DMS114 treated with DMSO at 0.1 percent for 48 hours (cell line): ENCODE measurements around the gene BCOR.

Experiments used
- DNase-seq: peaks from one replicate; lab custom pipeline; 2025; ENCODE audit not compliant: unreplicated experiment; lab: John Stamatoyannopoulos, UW

Gene BCOR

DNA sequence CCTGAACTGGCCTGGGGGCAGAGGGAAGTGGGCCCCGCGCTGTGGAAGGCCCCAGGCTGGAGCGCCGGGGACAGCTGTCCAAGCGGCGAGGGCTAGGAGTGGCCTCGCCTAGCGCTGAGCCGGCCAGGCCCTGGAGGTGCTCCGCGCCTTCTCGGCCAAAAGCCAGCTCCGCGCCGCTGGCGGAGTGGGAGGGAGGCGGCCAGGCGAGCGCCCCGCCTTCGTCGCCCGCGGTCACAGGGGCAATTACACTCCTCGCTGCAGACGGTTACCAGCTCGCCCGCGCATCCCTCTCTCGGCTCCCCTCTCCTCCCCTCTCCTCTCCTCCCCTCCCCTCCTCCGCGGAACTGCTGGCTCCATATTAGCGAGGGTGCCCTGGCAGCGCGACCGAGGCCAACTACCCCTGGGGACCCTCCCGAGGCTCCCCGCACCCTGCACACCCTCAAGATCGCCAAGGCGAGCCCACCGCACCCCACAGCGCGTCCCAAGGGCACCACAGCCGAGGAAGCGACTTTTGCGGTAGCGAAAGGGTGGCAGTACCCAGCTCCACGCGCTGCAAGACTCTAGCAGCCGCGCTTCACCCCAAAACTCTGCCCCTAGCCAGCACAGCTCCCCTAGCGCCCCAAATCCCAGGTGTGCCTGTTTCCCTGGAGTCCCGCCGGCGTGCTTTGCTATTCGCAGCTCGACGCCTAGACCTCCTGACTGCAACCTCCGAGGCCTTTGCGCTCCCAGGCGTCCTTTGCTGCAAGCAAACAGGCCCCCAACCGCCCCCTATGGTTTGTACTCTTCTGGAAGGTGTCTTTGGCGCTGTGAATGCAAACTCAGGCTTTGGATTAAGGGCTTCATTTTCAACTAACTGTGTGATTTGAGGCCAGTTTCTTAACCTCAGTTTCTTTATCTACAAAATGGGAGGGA lies 91.4 kb downstream of the BCOR start:
- no peak for DNase-seq

DNA sequence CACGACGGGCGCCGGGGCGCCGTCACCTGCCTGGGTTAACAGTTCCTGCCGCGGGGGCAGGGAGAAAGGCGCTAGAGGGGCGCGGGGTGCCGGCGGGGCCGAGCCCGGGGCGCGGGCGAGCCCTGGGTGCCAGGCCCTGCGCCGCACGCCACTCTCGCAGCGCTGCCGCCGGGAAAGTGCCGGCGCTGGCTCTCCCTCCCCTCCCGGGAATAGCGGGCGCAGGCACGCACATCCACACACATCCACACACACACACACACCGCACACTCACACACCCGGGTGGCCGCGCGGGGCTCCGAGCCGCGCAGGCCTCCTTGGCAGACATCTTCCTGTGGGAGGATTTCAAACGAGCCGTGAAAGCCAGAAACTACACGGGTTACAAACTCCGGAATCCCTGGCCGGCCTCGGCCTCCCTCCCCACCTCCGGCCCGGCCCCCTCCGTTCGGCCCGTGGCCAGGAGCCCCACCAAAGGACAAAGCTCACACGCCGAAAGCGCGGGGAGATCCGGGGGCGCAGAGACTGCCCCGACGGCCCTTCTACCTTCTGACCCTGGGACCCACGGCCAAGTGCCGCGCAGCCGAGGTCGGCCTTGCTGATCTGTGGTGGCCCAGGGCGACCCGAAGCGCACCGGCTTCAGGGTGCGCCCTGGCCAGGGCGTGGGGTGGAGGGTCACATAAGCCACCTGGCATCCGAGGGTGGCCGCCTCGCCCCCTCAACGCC lies 92.3 kb downstream of the BCOR start:
- DNase-seq: no peak

DNA sequence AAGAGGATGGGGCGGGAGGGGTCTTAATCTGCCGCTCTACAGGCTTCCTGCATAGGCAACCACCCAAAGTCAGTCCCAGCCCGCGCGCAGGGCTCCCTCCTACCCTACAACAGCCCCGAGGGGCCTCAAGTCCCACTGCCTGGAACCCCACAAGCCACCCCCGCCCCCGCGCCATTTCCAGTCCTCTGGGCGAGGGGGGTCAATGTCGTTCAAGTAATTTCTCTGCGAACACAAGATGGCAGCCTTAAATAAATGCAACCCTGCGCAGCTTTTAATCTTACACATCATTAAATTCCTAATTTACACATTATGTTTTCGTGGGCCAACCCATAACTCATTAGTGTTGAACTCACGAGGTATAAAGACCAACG lies 92.9 kb downstream of the BCOR start:
- DNase-seq: no peak

DNA sequence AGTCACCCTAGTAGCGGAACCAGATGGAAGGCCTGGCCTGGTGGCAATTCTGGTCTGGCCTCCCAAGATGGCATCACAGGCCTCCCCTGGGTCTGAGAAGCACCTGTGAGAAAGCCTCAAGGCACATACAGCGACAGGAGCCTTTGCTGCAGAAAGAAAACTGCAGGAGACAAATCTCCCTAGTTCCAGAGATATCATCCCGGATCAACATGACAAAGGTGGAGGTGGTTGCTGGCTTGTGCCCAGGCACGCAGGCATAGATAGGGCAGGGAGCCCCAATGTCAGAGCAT lies 93.6 kb downstream of the BCOR start:
- DNase-seq: no peak

DNA sequence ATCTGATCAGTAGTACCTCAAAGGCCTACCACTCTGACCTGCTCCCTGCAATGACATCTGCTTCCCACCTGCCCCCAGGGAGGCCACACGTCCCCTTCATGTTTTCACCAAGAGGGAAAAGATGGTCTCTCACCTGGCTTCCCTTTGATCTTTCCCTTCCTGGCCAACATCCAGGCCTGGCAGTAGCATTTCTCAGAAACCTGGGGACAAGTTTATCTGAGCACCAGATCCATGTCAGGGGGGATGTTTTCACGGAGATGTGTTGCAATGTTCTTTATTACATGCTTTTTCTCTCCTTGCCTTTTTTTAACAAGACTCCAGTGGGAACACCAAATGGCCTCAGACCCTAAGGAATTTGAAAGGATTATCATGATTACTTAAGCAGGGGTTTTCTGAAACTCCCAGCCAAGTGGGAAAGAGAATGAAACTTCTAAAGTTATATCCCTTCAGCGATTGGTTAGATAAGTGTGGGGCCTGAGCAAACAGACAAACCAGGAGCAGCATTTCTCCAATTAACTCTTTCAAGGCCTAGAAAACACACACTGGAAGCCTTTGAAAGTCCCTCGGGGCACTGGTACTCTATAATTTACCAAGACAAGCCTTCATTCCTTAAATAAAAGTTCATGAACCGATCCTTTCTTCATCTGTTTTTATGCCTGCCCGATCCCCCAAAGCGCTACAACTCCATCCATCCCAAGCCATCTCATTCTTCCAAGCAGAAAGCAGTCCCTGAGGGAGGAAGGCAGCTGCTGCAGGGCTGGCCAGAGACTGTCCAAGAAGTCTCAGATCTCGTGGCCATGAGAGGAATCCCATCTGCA lies 94.1 kb downstream of the BCOR start:
- no peak for DNase-seq

DNA sequence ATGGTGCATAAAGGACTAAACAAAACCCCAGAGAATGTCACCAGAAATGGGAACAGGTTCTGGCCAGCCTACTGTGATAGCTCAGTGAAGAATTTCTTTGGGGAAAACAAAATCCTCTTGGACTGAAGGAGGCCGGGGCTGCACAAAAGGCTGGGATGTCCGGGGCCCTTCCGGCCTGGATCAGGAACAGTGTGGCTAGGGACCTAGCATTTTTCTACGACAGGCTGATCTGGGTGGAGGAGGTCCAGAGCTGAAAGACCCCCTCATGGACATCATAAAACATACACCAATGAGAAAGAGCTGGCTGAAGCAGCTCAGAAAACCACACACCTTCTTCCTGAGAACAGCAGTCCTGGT lies 94.7 kb downstream of the BCOR start:
- no peak for DNase-seq
